Uterus (tissue), 2 donors: ENCODE data around the gene TMED10.

Experiments used
- POLR2A ChIP-seq, 2 donors: fragments of 450-650 bp; IDR thresholded peaks; one replicate each; pipeline ENCODE4 v1.6.1; 2016; ENCODE audit warnings: antibody characterized with exemption in 2 of 2, mild to moderate bottlenecking in 1 of 2, moderate library complexity in 1 of 2
- TF ChIP-seq, protein P1 (sequence below), 4 experiments: fragments of 200-600 bp in 2 of 4; fragments of 450-650 bp in 2 of 4; sonication (generic) in 2 of 4; IDR thresholded peaks; one replicate each; pipeline ENCODE4 v1.5.1; 2016 to 2019; ENCODE audit warnings: antibody characterized with exemption in 4 of 4, mild to moderate bottlenecking in 2 of 4, moderate library complexity in 1 of 4

DNA sequence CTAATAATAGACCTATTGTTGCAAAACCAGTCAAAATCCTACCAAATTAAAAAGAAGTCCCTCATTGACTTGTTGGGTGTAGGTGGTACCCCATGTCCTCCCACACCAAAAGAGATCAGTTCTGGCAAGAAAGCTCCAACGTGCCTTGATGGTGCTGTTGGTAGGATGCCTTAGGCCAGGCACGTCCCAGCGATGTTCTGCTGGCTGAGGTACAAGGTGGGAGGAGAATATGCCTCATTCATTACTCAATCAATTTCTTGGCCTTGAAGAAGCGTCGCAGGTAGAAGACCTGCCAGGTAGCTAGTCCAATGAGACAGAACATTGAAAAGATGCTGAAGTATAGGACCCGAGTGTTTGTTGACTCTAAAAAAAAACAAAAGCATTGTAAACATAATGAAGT lies 41.8 kb downstream of the TMED10 start:
- TF ChIP-seq, protein P1, sequence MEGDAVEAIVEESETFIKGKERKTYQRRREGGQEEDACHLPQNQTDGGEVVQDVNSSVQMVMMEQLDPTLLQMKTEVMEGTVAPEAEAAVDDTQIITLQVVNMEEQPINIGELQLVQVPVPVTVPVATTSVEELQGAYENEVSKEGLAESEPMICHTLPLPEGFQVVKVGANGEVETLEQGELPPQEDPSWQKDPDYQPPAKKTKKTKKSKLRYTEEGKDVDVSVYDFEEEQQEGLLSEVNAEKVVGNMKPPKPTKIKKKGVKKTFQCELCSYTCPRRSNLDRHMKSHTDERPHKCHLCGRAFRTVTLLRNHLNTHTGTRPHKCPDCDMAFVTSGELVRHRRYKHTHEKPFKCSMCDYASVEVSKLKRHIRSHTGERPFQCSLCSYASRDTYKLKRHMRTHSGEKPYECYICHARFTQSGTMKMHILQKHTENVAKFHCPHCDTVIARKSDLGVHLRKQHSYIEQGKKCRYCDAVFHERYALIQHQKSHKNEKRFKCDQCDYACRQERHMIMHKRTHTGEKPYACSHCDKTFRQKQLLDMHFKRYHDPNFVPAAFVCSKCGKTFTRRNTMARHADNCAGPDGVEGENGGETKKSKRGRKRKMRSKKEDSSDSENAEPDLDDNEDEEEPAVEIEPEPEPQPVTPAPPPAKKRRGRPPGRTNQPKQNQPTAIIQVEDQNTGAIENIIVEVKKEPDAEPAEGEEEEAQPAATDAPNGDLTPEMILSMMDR (IDR thresholded peaks at IDR 0.05), result no peak
- TF ChIP-seq POLR2A (IDR thresholded peaks at IDR 0.05), result no peak
